Osteocyte (in vitro differentiated cells): ENCODE data around the gene TTLL11. TPM values are rescaled to one million over a fixed set of nuclear protein-coding genes. Genes with fewer than 3 reads are reported as not detected.
"Not testable (repeated sequence)": the region's sequence is repeated elsewhere in the genome, so short reads cannot be mapped to it uniquely, and the experiment has no call there.

Experiments used
- DNase-seq: peaks from one replicate; pipeline ENCODE4 v3.0.0; 2021; ENCODE audit warnings: mixed read lengths; ENCODE audit not compliant: unreplicated experiment; ENCODE audit errors: extremely low spot score
- H3K27ac Mint-ChIP-seq: one replicate; pipeline ENCODE4 v1.8.0; 2021; ENCODE audit warnings: mild to moderate bottlenecking, mixed read lengths; ENCODE audit not compliant: unreplicated experiment
- H3K27me3 Mint-ChIP-seq: one replicate; pipeline ENCODE4 v1.8.0; 2021; ENCODE audit warnings: mixed read lengths; ENCODE audit not compliant: unreplicated experiment
- H3K36me3 Mint-ChIP-seq: one replicate; pipeline ENCODE4 v1.8.0; 2021; ENCODE audit warnings: mixed read lengths; ENCODE audit not compliant: unreplicated experiment
- H3K4me1 Mint-ChIP-seq: one replicate; pipeline ENCODE4 v1.8.0; 2021; ENCODE audit warnings: mixed read lengths; ENCODE audit not compliant: unreplicated experiment
- H3K4me3 Mint-ChIP-seq: one replicate; pipeline ENCODE4 v1.8.0; 2021; ENCODE audit warnings: mild to moderate bottlenecking, moderate library complexity, mixed read lengths; ENCODE audit not compliant: unreplicated experiment
- H3K9me3 Mint-ChIP-seq: one replicate; pipeline ENCODE4 v1.8.0; 2021; ENCODE audit warnings: mixed read lengths; ENCODE audit not compliant: unreplicated experiment
- total RNA-seq: library from RNA; stranded (reverse); gene quantifications from 2 replicates; pipeline ENCODE4 v1.2.1, GENCODE V29; 2021
- TF ChIP-seq, protein P1 (sequence below): fragments of 200-600 bp; sonication (generic); IDR thresholded peaks from 2 replicates; pipeline ENCODE4 v1.5.0; 2021; ENCODE audit warnings: antibody characterized with exemption, mild to moderate bottlenecking, moderate library complexity

Gene TTLL11
- total RNA-seq, 1 donor from 2014 or later, result 6.0 TPM

- no peak overlapping the region for H3K4me3 Mint-ChIP-seq
- H3K27me3 Mint-ChIP-seq, result no peaks in the 10 kb centered on the region
These were observed 194.3 kb downstream of the TTLL11 start for GRCh38 chr9:121898856-121899255.

GRCh38 chr9:121897140-121897539 lies 196.0 kb downstream of the TTLL11 start:
- H3K27ac Mint-ChIP-seq, result no peak overlapping the region

More at GRCh38 chr9:121898856-121899255, 194.3 kb downstream of the TTLL11 start:
- H3K27ac Mint-ChIP-seq, result no peak overlapping the region
- H3K4me1 Mint-ChIP-seq, result peaks cover 7% of the 10 kb centered on the region
- H3K36me3 Mint-ChIP-seq, result peaks cover 6% of the 10 kb centered on the region
- peaks cover 12% of the 10 kb centered on the region for H3K9me3 Mint-ChIP-seq
- TF ChIP-seq, protein P1, sequence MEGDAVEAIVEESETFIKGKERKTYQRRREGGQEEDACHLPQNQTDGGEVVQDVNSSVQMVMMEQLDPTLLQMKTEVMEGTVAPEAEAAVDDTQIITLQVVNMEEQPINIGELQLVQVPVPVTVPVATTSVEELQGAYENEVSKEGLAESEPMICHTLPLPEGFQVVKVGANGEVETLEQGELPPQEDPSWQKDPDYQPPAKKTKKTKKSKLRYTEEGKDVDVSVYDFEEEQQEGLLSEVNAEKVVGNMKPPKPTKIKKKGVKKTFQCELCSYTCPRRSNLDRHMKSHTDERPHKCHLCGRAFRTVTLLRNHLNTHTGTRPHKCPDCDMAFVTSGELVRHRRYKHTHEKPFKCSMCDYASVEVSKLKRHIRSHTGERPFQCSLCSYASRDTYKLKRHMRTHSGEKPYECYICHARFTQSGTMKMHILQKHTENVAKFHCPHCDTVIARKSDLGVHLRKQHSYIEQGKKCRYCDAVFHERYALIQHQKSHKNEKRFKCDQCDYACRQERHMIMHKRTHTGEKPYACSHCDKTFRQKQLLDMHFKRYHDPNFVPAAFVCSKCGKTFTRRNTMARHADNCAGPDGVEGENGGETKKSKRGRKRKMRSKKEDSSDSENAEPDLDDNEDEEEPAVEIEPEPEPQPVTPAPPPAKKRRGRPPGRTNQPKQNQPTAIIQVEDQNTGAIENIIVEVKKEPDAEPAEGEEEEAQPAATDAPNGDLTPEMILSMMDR, result no peak
- no peak for DNase-seq

DNA sequence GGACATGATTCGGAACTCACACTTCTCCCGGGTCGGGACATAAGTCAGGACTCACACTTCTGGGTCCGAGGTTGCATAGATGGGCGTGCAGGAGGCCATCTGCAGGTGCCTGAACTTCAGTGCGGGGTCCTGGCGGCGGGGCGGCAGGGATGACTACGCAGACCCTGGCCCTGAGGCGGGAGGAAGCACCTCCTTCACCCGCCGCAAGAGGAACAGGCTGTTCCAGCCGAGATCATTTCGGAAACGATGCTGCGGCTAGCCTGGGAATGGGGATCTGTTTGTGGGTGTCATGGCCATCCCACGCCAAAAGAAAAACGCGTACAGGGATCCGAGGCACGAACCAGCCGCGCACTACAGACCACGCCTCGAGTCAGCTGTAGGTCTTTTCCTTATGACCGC lies 196.6 kb downstream of the TTLL11 start:
- no peaks in the 10 kb centered on the region for H3K27me3 Mint-ChIP-seq

More at GRCh38 chr9:121897140-121897539, 196.0 kb downstream of the TTLL11 start:
- Mint-ChIP-seq H3K27me3 (no peaks in the 10 kb centered on the region), H3K9me3 (peaks cover 12% of the 10 kb centered on the region), H3K4me1 (peaks cover 1% of the 10 kb centered on the region), H3K36me3 (peaks cover 6% of the 10 kb centered on the region), H3K4me3 (no peak overlapping the region)
- DNase-seq, result no peak
- TF ChIP-seq, protein P1, result no peak

GRCh38 chr9:121895818-121896544 lies 197.1 kb downstream of the TTLL11 start:
- TF ChIP-seq, protein P1, result no peak
- no peak overlapping the region for H3K4me3 Mint-ChIP-seq
- peaks cover 6% of the 10 kb centered on the region for H3K36me3 Mint-ChIP-seq
- DNase-seq, result no peak
- H3K9me3 Mint-ChIP-seq, result peaks cover 12% of the 10 kb centered on the region
- H3K27me3 Mint-ChIP-seq, result no peaks in the 10 kb centered on the region
- H3K4me1 Mint-ChIP-seq, result no peaks in the 10 kb centered on the region
- H3K27ac Mint-ChIP-seq, result no peak overlapping the region

More for the DNA sequence above, 196.6 kb downstream of the TTLL11 start:
- no peak overlapping the region for H3K27ac Mint-ChIP-seq
- TF ChIP-seq, protein P1, result no peak
- H3K36me3 Mint-ChIP-seq, result peaks cover 6% of the 10 kb centered on the region
- H3K4me3 Mint-ChIP-seq, result no peak overlapping the region
- H3K9me3 Mint-ChIP-seq, result peaks cover 12% of the 10 kb centered on the region
- DNase-seq, result no peak
- no peaks in the 10 kb centered on the region for H3K4me1 Mint-ChIP-seq

- no peak for DNase-seq
- TF ChIP-seq, protein P1, result no peak
- no peak overlapping the region for H3K27ac Mint-ChIP-seq
- H3K4me1 Mint-ChIP-seq, result peaks cover 3% of the 10 kb centered on the region
- peaks cover 3% of the 10 kb centered on the region for H3K36me3 Mint-ChIP-seq
- H3K27me3 Mint-ChIP-seq, result no peaks in the 10 kb centered on the region
- H3K9me3 Mint-ChIP-seq, result peaks cover 8% of the 10 kb centered on the region
- no peak overlapping the region for H3K4me3 Mint-ChIP-seq
These were observed 197.8 kb downstream of the TTLL11 start for GRCh38 chr9:121895358-121895757.

- H3K4me1 Mint-ChIP-seq, H3K27me3 Mint-ChIP-seq, DNase-seq, H3K4me3 Mint-ChIP-seq, H3K9me3 Mint-ChIP-seq, H3K27ac Mint-ChIP-seq, H3K36me3 Mint-ChIP-seq: not testable (repeated sequence)
These were observed 198.7 kb downstream of the TTLL11 start for GRCh38 chr9:121894380-121894779.
